Right ventricle myocardium superior (tissue), 1 donor: Measurements from ENCODE around the gene ZBTB43. TPM values are rescaled to one million over a fixed set of nuclear protein-coding genes. Genes with fewer than 3 reads are reported as not detected.
A peak's percentile ranks its signal among the peaks of the same experiment; 100 is the strongest.
"Not testable (repeated sequence)": the region's sequence is repeated elsewhere in the genome, so short reads cannot be mapped to it uniquely, and the experiment has no call there.

ENCODE experiments used
- ATAC-seq: fragments of 200-7000 bp; cut with Tn5 transposase; one replicate; pipeline ENCODE4 v1.9.1; 2020; ENCODE audit warnings: mild to moderate bottlenecking; ENCODE audit not compliant: poor library complexity
- DNase-seq: peaks from one replicate; pipeline ENCODE4 v3.0.0-alpha.2; 2020
- intact Hi-C: fragments of 100-400 bp; cut with DNase I; formaldehyde crosslinking; loops from one replicate; pipeline ENCODE4 v1.11.2; 2022
- long read RNA-seq: library from polyadenylated mRNA; unstranded; transcript quantifications from one replicate; pipeline ENCODE4 v2.0.0, GENCODE V29; 2021
- total RNA-seq: library from RNA; stranded (reverse); fragmentation: NEBNext Ultra II Directional; extraction: Animal tissue kit (Norgen Biotek cat#: 25700); gene quantifications from one replicate; pipeline ENCODE4 v1.2.1, GENCODE V29; 2021
- donor health status: DM: no; HTN: yes; CAD: no; lungs with severe emphysema.

The ZBTB43 gene
- total RNA-seq: 36.8 TPM
- long read RNA-seq, full-length matches to known transcripts: 23 of 29 reads
- long read RNA-seq, partial matches to known transcripts: 1 of 29 reads
- long read RNA-seq, other reads (novel, unspliced or antisense): 5 of 29 reads

GRCh38 chr9:126804696-126805553 lies at the start of gene ZBTB43:
Gene ZBTB43, plus strand, starts transcription at chr9:126805040. Its CDS starts 27,470 bp downstream, at chr9:126832510.
- DNase-seq (peak; percentile 99), ATAC-seq (peak; percentile 93)
- intact Hi-C loops: no loop called here

GRCh38 chr9:126755317-126755875 lies 49.4 kb upstream of the ZBTB43 start:
- ATAC-seq (no peak), DNase-seq (no peak)
- intact Hi-C loops: no loop called here

- no peak for ATAC-seq
- DNase-seq: no peak
- intact Hi-C loops: no loop called here
These were observed 48.6 kb upstream of the ZBTB43 start for GRCh38 chr9:126756238-126756637.

GRCh38 chr9:126756876-126757415 lies 47.9 kb upstream of the ZBTB43 start:
- ATAC-seq: peak; percentile 29
- no peak for DNase-seq
- intact Hi-C loops: no loop called here

GRCh38 chr9:126758916-126759585 lies 45.8 kb upstream of the ZBTB43 start:
- ATAC-seq: no peak
- intact Hi-C loops: no loop called here

GRCh38 chr9:126761274-126761673 lies 43.6 kb upstream of the ZBTB43 start:
- no peak for ATAC-seq
- intact Hi-C loops: no loop called here
- DNase-seq: no peak

More at GRCh38 chr9:126758916-126759585, 45.8 kb upstream of the ZBTB43 start:
- DNase-seq: no peak

GRCh38 chr9:126763130-126763764 lies 41.6 kb upstream of the ZBTB43 start:
- DNase-seq: no peak
- no peak for ATAC-seq
- intact Hi-C loops: no loop called here

- intact Hi-C loops: no loop called here
- ATAC-seq (peak; percentile 57), DNase-seq (no peak)
These were observed 31.7 kb upstream of the ZBTB43 start for GRCh38 chr9:126773004-126773607.

GRCh38 chr9:126775926-126776325 lies 28.9 kb upstream of the ZBTB43 start:
- intact Hi-C loops: no loop called here
- ATAC-seq (no peak), DNase-seq (no peak)

GRCh38 chr9:126777733-126778132 lies 27.1 kb upstream of the ZBTB43 start:
- no peak for DNase-seq
- intact Hi-C loops: no loop called here
- no peak for ATAC-seq

GRCh38 chr9:126778141-126778540 lies 26.7 kb upstream of the ZBTB43 start:
- intact Hi-C loops: no loop called here
- DNase-seq (no peak), ATAC-seq (no peak)

GRCh38 chr9:126778696-126779095 lies 26.1 kb upstream of the ZBTB43 start:
- ATAC-seq, DNase-seq, intact Hi-C loops: not testable (repeated sequence)

- peak; percentile 85 for ATAC-seq
- DNase-seq: peak; percentile 91
- intact Hi-C loops: loop anchor here (5.0 to 10.0 kb wide), 3 partner anchors 74 to 287 kb away; partner anchors contain the start of gene LMX1B
These were observed 23.4 kb upstream of the ZBTB43 start for GRCh38 chr9:126781186-126782052.

- ATAC-seq (no peak), DNase-seq (no peak)
- intact Hi-C loops: loop anchor here (5.0 to 10.0 kb wide), 3 partner anchors 75 to 287 kb away; partner anchors contain the start of gene LMX1B
These were observed 22.8 kb upstream of the ZBTB43 start for GRCh38 chr9:126782053-126782388.

GRCh38 chr9:126783949-126784348 lies 20.9 kb upstream of the ZBTB43 start:
- DNase-seq (no peak), ATAC-seq (peak; percentile 76)
- intact Hi-C loops: loop anchor here (5.0 to 10.0 kb wide), 3 partner anchors 77 to 289 kb away; partner anchors contain the start of gene LMX1B

- DNase-seq: no peak
- ATAC-seq: no peak
- intact Hi-C loops: loop anchor here (5.0 to 10.0 kb wide), 3 partner anchors 77 to 290 kb away; partner anchors contain the start of gene LMX1B
These were observed 20.4 kb upstream of the ZBTB43 start for GRCh38 chr9:126784401-126784800.

- intact Hi-C loops: loop anchor here (5.0 to 10.0 kb wide), 3 partner anchors 78 to 290 kb away; partner anchors contain the start of gene LMX1B
- not testable (repeated sequence) for ATAC-seq, DNase-seq
These were observed 20.0 kb upstream of the ZBTB43 start for GRCh38 chr9:126784841-126785240.
